Activated B cell treated with CpG ODN at 0.5 μM for 24 hours (primary cell): Measurements from ENCODE around the gene C5. TPM values are rescaled to one million over a fixed set of nuclear protein-coding genes. Genes with fewer than 3 reads are reported as not detected.

Experiments
- ATAC-seq: fragments of 200-7000 bp; cut with Tn5 transposase; one replicate; pipeline ENCODE4 v1.10.0; 2021; ENCODE audit warnings: low read depth, mild to moderate bottlenecking, moderate library complexity
- CTCF ChIA-PET: fragments of 350-600 bp; sonication (Branson Sonifier 250); formaldehyde crosslinking; loops from one replicate; lab custom pipeline; 2021; ENCODE audit warnings: antibody characterized with exemption; lab: Charles Lee
- POLR2A ChIA-PET: fragments of 350-600 bp; sonication (Branson Sonifier 250); formaldehyde crosslinking; loops from one replicate; lab custom pipeline; 2021; ENCODE audit warnings: antibody characterized with exemption; lab: Charles Lee
- DNase-seq: peaks from one replicate; pipeline ENCODE4 v3.0.0; 2022
- H3K27ac Mint-ChIP-seq: one replicate; pipeline ENCODE4 v1.8.0; 2020; ENCODE audit warnings: mixed read lengths
- H3K27me3 Mint-ChIP-seq: one replicate; pipeline ENCODE4 v1.8.0; 2021; ENCODE audit warnings: mixed read lengths
- H3K36me3 Mint-ChIP-seq: one replicate; pipeline ENCODE4 v1.8.0; 2021; ENCODE audit warnings: low read depth, mixed read lengths
- H3K4me1 Mint-ChIP-seq: one replicate; pipeline ENCODE4 v1.8.0; 2021; ENCODE audit warnings: mixed read lengths
- H3K4me3 Mint-ChIP-seq: one replicate; pipeline ENCODE4 v1.8.0; 2020; ENCODE audit warnings: mild to moderate bottlenecking, mixed read lengths
- H3K9me3 Mint-ChIP-seq: one replicate; pipeline ENCODE4 v1.8.0; 2020; ENCODE audit warnings: mixed read lengths
- CTCF ChIP-seq: fragments of 200-600 bp; IDR thresholded peaks from one replicate; pipeline ENCODE4 v1.8.0; 2022; ENCODE audit warnings: antibody characterized with exemption, mild to moderate bottlenecking
- intact Hi-C: fragments of 100-400 bp; cut with micrococcal nuclease; formaldehyde crosslinking; loops from one replicate; pipeline ENCODE4 v1.15.1; 2024
- total RNA-seq: library from RNA; stranded (reverse); gene quantifications from 2 replicates; pipeline ENCODE4 v1.2.3, GENCODE V29; 2022

C5 gene
- total RNA-seq, 1 donor from 2014 or later = 3.5 TPM

GRCh38 chr9:120948824-120949223, 101.3 kb downstream of the C5 start:
- peaks cover 2% of the 10 kb centered on the region for H3K9me3 Mint-ChIP-seq
- no peak overlapping the region for H3K27ac Mint-ChIP-seq
- CTCF ChIA-PET = no interaction called here
- no peak for ATAC-seq
- no peak overlapping the region for H3K4me3 Mint-ChIP-seq
- POLR2A ChIA-PET = no interaction called here
- TF ChIP-seq CTCF = no peak
- peaks cover 3% of the 10 kb centered on the region for H3K36me3 Mint-ChIP-seq
- peaks cover 20% of the 10 kb centered on the region for H3K4me1 Mint-ChIP-seq
- intact Hi-C loops = no loop called here
- no peaks in the 10 kb centered on the region for H3K27me3 Mint-ChIP-seq
- no peak for DNase-seq

DNA sequence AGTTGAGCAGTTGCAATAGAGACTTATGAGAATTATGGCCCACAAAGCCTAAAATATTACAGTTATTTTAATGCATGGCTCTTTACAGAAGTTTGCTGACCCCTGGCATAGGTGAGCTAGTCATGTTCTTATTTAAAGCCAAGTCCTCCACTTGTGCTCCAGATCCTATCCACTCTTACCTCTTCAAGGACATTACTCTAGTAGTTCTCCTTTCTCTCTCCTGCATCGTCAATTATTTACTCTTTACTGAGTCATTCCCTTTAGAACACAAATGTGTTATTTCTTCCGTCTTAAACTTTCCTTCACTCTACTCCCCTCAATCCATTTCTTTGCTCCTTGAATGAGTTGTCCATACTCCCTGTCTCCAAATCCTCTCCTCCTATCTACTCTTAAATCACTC, 102.9 kb downstream of the C5 start:
- ATAC-seq (no peak), DNase-seq (no peak)
- TF ChIP-seq CTCF = no peak
- H3K9me3 Mint-ChIP-seq = peaks cover 2% of the 10 kb centered on the region
- no peak overlapping the region for H3K27ac Mint-ChIP-seq
- H3K27me3 Mint-ChIP-seq = no peaks in the 10 kb centered on the region
- intact Hi-C loops = no loop called here
- CTCF ChIA-PET = no interaction called here
- H3K36me3 Mint-ChIP-seq = no peaks in the 10 kb centered on the region
- peaks cover 22% of the 10 kb centered on the region for H3K4me1 Mint-ChIP-seq
- POLR2A ChIA-PET = interaction anchor here (0.6 to 1.1 kb wide), 2 partner anchors 11 to 185 kb away, joined by 3 read pairs; no protein-coding TSS in a partner anchor
- H3K4me3 Mint-ChIP-seq = no peak overlapping the region

GRCh38 chr9:120946259-120946658, 103.8 kb downstream of the C5 start:
- Mint-ChIP-seq H3K36me3 (no peaks in the 10 kb centered on the region), H3K4me1 (peaks cover 22% of the 10 kb centered on the region), H3K27me3 (no peaks in the 10 kb centered on the region), H3K4me3 (no peak overlapping the region), H3K9me3 (peaks cover 2% of the 10 kb centered on the region), H3K27ac (no peak overlapping the region)
- POLR2A ChIA-PET = interaction anchor here (1.2 kb wide), 1 partner anchor 153 kb away, joined by 3 read pairs; the partner anchor contains the start of gene FBXW2
- intact Hi-C loops = no loop called here
- CTCF ChIA-PET = no interaction called here
- DNase-seq (no peak), ATAC-seq (no peak)
- TF ChIP-seq CTCF = no peak

GRCh38 chr9:120944948-120945347, 105.1 kb downstream of the C5 start:
- Mint-ChIP-seq H3K4me1 (peaks cover 23% of the 10 kb centered on the region), H3K36me3 (no peaks in the 10 kb centered on the region), H3K27me3 (no peaks in the 10 kb centered on the region), H3K9me3 (peaks cover 2% of the 10 kb centered on the region), H3K4me3 (peak overlapping the region; percentile 8), H3K27ac (peak overlapping the region; percentile 64)
- CTCF ChIA-PET = interaction anchor here (1.0 kb wide), 1 partner anchor 52 kb away, joined by 3 read pairs; no protein-coding TSS in a partner anchor
- intact Hi-C loops = loop anchor here (1.0 to 2.0 kb wide), 5 partner anchors 9 to 76 kb away; partner anchors contain the start of gene TRAF1
- ATAC-seq (no peak), DNase-seq (no peak)
- no peak for TF ChIP-seq CTCF
- POLR2A ChIA-PET = interaction anchor here (0.6 to 2.6 kb wide), 10 partner anchors 11 to 151 kb away, joined by 3 to 14 read pairs (median 6); partner anchors contain the start of gene FBXW2

DNA sequence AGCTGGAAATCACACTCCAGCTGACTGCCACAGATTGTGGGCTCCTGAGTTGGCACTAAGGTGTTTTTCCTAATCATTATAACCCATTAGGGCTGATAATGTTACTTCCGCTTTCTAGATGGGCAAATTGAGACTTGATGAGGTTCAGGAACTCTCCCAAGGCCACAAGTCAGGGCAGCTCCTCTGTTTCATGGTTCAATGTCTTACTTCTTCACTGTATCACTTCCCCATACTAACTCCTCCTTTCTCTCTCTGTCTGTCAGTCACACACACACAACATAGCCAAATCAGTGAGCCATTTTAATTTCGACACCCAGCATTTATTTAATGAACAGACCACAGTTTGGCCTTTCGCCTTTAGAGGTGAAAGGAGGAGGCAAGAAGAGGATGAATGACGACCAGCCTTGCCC, 105.6 kb downstream of the C5 start:
- intact Hi-C loops = loop anchor here (1.0 to 2.0 kb wide), 5 partner anchors 8 to 76 kb away; partner anchors contain the start of gene TRAF1
- ATAC-seq = peak; percentile 100
- H3K27ac Mint-ChIP-seq = peak overlapping the region; percentile 64

More for the DNA sequence above, 105.6 kb downstream of the C5 start:
- H3K4me3 Mint-ChIP-seq = peak overlapping the region; percentile 7
- no peak for DNase-seq
- H3K9me3 Mint-ChIP-seq = peaks cover 2% of the 10 kb centered on the region
- peaks cover 23% of the 10 kb centered on the region for H3K4me1 Mint-ChIP-seq
- ChIA-PET CTCF (interaction anchor here (1.0 to 1.7 kb wide), 2 partner anchors 10 to 52 kb away, joined by 3 to 5 read pairs; no protein-coding TSS in a partner anchor), POLR2A (interaction anchor here (0.6 to 2.6 kb wide), 15 partner anchors 9 to 151 kb away, joined by 3 to 23 read pairs (median 6); partner anchors contain the start of genes FBXW2 and TRAF1)
- H3K27me3 Mint-ChIP-seq = no peaks in the 10 kb centered on the region
- TF ChIP-seq CTCF = no peak
- H3K36me3 Mint-ChIP-seq = no peaks in the 10 kb centered on the region
